Endothelial cell of umbilical vein (primary cell): ENCODE results near the gene TOP2A.

Experiments used
- POLR2A ChIP-seq: IDR thresholded peaks from 2 replicates; pipeline ENCODE4 v1.6.1; 2012; ENCODE audit warnings: low read depth, mild to moderate bottlenecking, control low read depth, low read length
- TF ChIP-seq, protein P1 (sequence below), 2 donors: IDR thresholded peaks; 1 replicate in 1 of 2; 2 replicates in 1 of 2; pipeline ENCODE4 v1.5.1; 2011; ENCODE audit warnings: low read length in 2 of 2, mild to moderate bottlenecking in 2 of 2, moderate library complexity in 2 of 2, control low read depth in 1 of 2, inconsistent platforms in 1 of 2, low read depth in 1 of 2; ENCODE audit not compliant: insufficient read depth in 1 of 2; ENCODE audit errors: extremely low read depth in 1 of 2

- TF ChIP-seq, protein P1, sequence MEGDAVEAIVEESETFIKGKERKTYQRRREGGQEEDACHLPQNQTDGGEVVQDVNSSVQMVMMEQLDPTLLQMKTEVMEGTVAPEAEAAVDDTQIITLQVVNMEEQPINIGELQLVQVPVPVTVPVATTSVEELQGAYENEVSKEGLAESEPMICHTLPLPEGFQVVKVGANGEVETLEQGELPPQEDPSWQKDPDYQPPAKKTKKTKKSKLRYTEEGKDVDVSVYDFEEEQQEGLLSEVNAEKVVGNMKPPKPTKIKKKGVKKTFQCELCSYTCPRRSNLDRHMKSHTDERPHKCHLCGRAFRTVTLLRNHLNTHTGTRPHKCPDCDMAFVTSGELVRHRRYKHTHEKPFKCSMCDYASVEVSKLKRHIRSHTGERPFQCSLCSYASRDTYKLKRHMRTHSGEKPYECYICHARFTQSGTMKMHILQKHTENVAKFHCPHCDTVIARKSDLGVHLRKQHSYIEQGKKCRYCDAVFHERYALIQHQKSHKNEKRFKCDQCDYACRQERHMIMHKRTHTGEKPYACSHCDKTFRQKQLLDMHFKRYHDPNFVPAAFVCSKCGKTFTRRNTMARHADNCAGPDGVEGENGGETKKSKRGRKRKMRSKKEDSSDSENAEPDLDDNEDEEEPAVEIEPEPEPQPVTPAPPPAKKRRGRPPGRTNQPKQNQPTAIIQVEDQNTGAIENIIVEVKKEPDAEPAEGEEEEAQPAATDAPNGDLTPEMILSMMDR (IDR thresholded peaks at IDR 0.05; ENCODE audit: extremely low read depth in 1 of 2, insufficient read depth in 1 of 2, low read depth in 1 of 2, low read length in 2 of 2): no peak
- no peak for TF ChIP-seq POLR2A
Measured at GRCh38 chr17:40467281-40467867, 49.7 kb upstream of the TOP2A start.
